GDM1 (cell line): Measurements from ENCODE around the gene RTTN.

ENCODE experiments used
- DNase-seq: peaks from one replicate; lab custom pipeline; 2025; lab: John Stamatoyannopoulos, UW

Gene RTTN

GRCh38 chr18:70074116-70074515 is 131.4 kb downstream of the RTTN start:
- no peak for DNase-seq

DNA sequence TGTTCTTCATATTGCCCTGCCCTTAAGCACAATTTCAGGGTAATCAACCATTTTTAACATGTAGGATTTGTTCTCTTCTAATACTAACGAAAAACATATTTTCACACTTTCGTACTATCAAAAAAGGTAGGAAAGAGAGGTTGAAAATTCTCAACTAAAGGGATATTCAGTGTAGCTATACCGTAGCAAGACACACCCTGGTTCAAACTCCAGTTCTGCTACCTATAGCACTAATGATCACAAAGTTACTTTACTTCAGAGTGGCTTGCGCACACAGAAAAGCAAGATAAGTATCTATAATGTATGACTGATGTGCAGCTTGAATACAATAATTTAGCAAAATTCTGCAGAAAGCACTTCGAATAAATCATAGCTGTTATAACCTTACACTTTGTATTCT is 132.1 kb downstream of the RTTN start:
- no peak for DNase-seq

GRCh38 chr18:70072678-70073077 is 132.8 kb downstream of the RTTN start:
- DNase-seq: no peak

DNA sequence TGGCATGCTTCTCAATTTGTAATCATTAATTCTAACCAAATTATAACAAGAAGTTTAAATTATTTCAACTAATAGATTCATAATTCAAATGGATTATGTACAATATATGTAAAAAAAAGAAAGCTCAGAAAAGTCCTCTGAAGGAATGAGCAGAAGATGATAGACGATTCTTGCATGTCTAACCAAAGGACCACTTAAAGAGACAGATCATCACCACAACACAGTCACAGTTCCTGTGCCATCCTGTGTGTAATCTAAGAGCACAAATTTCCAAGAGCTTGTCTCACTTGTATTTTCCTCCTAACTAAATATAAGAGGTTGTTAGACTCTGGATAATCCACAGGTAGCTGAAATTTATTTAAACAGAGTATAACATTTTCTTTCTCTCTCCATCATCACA is 135.5 kb downstream of the RTTN start:
- no peak for DNase-seq

DNA sequence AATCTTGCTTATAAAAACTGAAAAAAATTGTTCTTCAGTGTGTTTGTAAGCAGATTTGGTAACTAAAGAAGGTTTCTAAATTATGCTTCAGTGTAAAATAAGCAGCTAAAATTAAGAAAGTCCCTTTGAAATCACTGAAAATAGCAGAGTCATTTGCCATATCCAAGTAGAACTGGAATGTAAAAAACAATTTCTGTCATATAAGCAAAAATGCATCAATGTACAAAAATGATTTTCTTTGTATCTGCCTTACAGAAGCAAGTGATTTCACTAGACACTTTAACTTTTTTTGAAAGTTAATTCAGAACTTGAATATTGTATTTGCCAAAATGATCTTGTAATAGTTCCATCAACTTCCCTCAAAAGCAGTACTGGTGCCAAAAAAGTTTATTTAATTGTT is 136.1 kb downstream of the RTTN start:
- DNase-seq: no peak

DNA sequence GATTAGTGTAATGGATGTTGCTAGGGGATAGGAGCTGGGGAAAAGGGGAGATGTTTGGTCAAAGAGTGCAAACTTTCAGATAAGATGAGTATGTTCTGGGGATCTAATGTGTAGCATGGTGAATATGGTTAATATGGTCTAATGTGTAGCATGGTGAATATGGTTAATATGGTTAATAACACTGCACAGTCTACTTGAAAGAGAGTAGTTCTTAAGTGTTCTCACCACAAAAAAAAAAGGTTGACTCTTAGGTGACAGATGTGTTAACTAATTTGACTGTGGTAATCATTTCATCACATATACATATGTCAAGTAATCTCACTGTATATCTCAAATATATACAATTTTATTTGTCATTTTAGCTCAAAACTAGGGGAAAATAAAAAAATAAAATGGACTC is 136.5 kb downstream of the RTTN start:
- DNase-seq: no peak

GRCh38 chr18:70059684-70060083 is 145.8 kb downstream of the RTTN start:
- DNase-seq: no peak

- no peak for DNase-seq
Measured at GRCh38 chr18:70058916-70059315, 146.6 kb downstream of the RTTN start.

GRCh38 chr18:70047931-70048603 is 157.4 kb downstream of the RTTN start:
- DNase-seq: no peak

DNA sequence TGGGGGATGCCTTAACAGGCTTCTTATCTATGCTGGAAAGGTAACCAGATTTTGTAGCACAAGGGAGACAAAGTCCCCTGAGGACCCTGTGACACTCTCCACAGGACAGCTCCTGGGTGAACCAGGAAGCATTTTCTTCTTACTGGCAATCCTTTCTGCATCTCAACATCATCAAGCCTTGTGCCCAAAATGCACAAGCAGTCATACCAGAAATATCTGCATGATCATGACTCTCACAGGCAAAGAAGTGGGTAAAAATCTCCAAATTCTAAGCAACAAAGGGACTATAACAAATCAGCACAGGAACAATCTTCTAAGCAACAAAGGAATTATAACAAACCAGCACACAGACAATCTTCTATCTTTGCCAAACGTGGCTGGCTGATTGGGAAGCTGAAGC is 158.7 kb downstream of the RTTN start:
- DNase-seq: no peak

DNA sequence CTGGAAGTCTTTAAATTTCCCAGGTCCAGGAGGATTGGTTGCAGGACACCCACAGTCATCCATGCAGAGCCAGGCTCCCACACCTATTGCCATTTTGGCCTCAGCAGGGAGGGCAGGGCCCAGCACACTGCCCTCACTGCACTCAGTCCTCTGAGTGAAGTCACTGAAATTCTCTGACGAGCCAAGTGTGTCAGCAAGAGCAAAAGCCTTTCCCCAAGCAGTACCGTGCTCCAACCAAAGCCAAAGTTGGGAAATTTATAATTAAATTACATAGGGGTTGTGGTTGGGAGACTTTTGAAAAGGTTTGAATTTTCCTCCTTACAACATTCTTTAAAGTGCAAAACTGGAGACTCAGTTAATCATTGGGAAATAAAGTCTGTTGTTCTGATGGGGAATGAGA is 159.3 kb downstream of the RTTN start:
- DNase-seq: no peak

GRCh38 chr18:70044632-70045031 is 160.9 kb downstream of the RTTN start:
- DNase-seq: no peak

- no peak for DNase-seq
Measured at GRCh38 chr18:70041459-70042050, 163.9 kb downstream of the RTTN start.

GRCh38 chr18:70039186-70039585 is 166.3 kb downstream of the RTTN start:
- no peak for DNase-seq

DNA sequence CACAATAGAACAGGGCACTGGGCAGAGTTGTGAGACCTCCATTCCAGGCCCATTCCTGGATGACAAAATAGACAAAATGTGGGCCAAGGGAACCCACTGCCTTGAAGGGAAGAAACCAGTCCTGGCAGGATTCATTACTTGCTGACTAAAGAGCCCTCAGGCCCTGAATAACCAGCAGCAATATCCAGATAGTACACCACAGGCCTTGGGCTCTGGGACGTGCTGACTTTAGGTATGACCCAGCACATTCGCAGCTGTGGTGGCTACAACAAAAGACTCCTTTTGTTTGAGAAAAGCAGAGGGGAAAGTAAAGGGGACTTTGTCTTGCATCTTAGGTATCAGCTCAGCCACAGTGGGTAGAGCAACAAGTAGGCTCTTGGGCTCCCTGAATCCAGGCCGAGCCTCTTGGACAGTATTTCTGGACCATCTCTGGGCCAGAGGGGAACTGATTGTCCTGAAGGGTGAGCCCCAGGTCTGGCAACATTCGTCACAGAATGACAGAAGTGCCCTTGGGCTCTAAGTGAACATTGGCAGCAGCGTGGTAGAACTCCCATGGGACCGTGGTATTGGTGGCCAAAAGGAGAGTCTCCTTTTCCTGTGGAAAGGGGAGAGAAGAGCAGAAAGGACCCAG is 167.9 kb downstream of the RTTN start:
- DNase-seq: no peak

- DNase-seq: no peak
Measured at GRCh38 chr18:70036771-70037347, 168.6 kb downstream of the RTTN start.

DNA sequence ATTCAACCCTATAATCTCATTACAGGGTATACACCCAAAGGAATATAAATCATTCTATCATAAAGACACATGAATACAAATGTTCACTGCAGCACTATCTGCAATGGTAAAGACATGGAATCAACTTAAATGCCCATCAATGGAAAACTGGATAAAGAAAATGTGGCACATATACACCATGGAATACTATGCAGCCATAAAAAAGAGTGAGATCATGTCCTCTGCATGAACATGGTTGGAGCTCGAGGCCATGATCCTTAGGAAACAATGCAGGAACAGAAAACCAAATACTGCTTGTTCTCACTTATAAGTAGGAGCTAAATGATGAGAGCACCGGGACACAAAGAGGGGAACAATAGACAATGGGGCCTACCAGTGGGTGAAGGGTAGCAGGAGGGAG is 169.3 kb downstream of the RTTN start:
- DNase-seq: no peak

DNA sequence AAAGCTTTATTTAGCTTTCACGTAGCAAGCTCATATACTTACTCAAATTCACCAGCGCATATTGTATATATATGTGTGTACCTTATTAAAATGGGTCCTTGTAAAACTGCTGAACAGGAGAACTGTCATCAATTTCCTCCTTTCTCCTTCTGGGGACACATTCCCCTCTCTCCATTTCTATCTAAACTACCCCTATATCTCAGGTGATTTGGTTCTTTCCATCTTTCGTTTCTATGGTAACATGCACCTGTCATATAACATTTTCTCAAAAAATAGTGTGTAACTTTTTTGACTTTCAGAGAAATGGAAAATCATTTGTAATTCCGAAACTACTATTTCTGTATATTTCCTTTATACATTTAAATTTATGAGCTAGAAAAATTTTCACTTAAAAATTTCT is 174.3 kb downstream of the RTTN start:
- no peak for DNase-seq

DNA sequence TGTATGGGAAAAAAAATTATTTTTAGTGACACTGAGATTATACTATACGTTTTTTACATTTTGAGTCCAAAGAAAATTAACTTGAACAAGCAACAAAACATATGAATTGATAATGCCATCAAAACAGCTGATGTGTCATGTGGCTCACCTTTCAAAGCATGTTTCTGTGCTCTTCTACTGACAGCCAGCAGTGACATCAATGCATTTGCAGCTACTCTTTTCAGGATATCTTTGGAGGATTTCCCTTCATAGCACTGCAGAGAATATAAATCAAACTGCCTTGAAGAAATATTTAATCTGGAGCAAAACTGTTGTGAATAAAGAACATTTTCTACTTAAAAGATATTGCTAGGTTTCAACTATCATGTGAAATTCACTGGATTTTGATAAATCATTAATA is 174.8 kb downstream of the RTTN start:
- DNase-seq: no peak

- no peak for DNase-seq
Measured at GRCh38 chr18:70029163-70029562, 176.3 kb downstream of the RTTN start.

- DNase-seq: no peak
Measured at GRCh38 chr18:70028734-70029133, 176.8 kb downstream of the RTTN start.

- DNase-seq: no peak
Measured at GRCh38 chr18:70028084-70028483, 177.4 kb downstream of the RTTN start.

DNA sequence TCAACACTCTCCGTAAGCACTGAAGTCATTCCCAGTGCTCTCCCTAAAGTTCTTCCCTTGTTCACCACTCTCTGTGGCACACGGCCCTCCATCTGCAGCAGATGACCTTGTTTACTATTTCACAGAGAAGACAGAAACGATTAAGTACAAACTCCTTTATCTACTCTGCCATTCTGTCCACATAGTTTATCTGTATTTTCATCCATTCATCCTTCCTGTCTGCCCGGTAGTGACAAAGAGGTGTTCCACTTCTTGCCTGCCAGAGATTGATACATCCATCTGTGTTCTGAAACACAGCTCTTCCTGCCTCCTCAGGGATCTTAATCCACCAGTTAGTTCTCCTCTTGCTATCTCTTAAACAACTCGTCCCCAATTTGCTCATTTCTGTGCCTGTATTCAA is 179.9 kb downstream of the RTTN start:
- no peak for DNase-seq
